ENCODE results near the gene ADGRL2. TPM values are rescaled to one million over a fixed set of nuclear protein-coding genes. Genes with fewer than 3 reads are reported as not detected.

The ADGRL2 gene
- total and polyA plus RNA-seq, 2 of the 4 experiments (the other 2 are of a cell fraction): 17.0 to 42.7 TPM

- H3K23ac ChIP-seq (ENCODE audit: low read depth, low read length): no peak overlapping the region
Observed at GRCh38 chr1:81880781-81881180, 80.0 kb downstream of the ADGRL2 start.

More at GRCh38 chr1:81880781-81881180, 80.0 kb downstream of the ADGRL2 start:
- peaks cover 2% of the 10 kb centered on the region; the same call in 1 of the 2 replicates for H3K4me1 ChIP-seq (ENCODE audit: control insufficient read depth, insufficient read depth, low read length)
- no peak overlapping the region for H2AFZ ChIP-seq (replicated peaks; ENCODE audit: low read length, poor library complexity)
- ChIA-PET CTCF (no interaction called here), POLR2A (ENCODE audit: unreplicated experiment) (no interaction called here)
- H3K4me3 ChIP-seq (ENCODE audit: insufficient read depth, low read depth, low read length): no peak overlapping the region
- no peaks in the 10 kb centered on the region for H3K9me3 ChIP-seq (ENCODE audit: control insufficient read depth, insufficient read depth, low read length)
- H2BK5ac ChIP-seq (ENCODE audit: low read depth, low read length, poor library complexity, severe bottlenecking): no peak overlapping the region
- no peaks in the 10 kb centered on the region for H4K20me1 ChIP-seq (ENCODE audit: insufficient read depth, low read length)
- H3K4me2 ChIP-seq (ENCODE audit: low read depth, low read length): no peak overlapping the region
- no peak overlapping the region for H2BK15ac ChIP-seq (ENCODE audit: low read depth, low read length)
- H3K9me1 ChIP-seq (ENCODE audit: insufficient read depth, low read length): no peaks in the 10 kb centered on the region
- intact Hi-C loops (cut with micrococcal nuclease) (no loop called here), in situ Hi-C loops (cut with MboI; ENCODE audit: low sequenced_read_pairs) (no loop called here), dilution Hi-C loops (cut with HindIII; ENCODE audit: low sequenced_read_pairs, unreplicated experiment) (no loop called here)
- H4K8ac ChIP-seq (ENCODE audit: low read depth in 2 of 2, low read length in 2 of 2): no peak overlapping the region
- ATAC-seq (ENCODE audit: low read depth): 0 out of 2 replicates have a peak, but pooled peaks have one; percentile 24
- peak overlapping the region; percentile 71; the same call in 1 of the 2 replicates for H3K14ac ChIP-seq (replicated peaks; ENCODE audit: low read depth, low read length)
- BruUV-seq (replicated peaks): no TSS peak
- peak; percentile 7 for DNase-seq
- TF ChIP-seq CEBPB (IDR thresholded peaks at IDR 0.05; ENCODE audit: low read depth, low read length) (peak; percentile 33; the same call in 1 of the 2 replicates), CHD1 (IDR thresholded peaks at IDR 0.05; ENCODE audit: low read depth, low read length) (no peak)
- no peak overlapping the region for H3K27ac ChIP-seq (ENCODE audit: insufficient read depth, low read length)
- no peak overlapping the region for H3K9ac ChIP-seq (ENCODE audit: low read depth, low read length)
- no peak overlapping the region for H3K18ac ChIP-seq (ENCODE audit: low read depth, low read length)
- H2AK5ac ChIP-seq (ENCODE audit: low read depth, low read length): no peak overlapping the region
- H3K36me3 ChIP-seq (ENCODE audit: control insufficient read depth, insufficient read depth, low read length): no peaks in the 10 kb centered on the region
- H3K79me1 ChIP-seq (ENCODE audit: low read depth in 1 of 2, low read length in 2 of 2): no peaks in the 10 kb centered on the region
- no peak overlapping the region for H3K56ac ChIP-seq (ENCODE audit: extremely low read depth, insufficient read depth, low read length)
- no peaks in the 10 kb centered on the region for H3K27me3 ChIP-seq (ENCODE audit: control insufficient read depth, insufficient read depth, low read length)
- no peak overlapping the region for H2BK120ac ChIP-seq (ENCODE audit: low read depth, low read length)
- no peak overlapping the region for H4K91ac ChIP-seq (ENCODE audit: insufficient read depth, low read depth, low read length)
- WGBS, 2 experiments (ENCODE audit: extremely low coverage in 2 of 2, insufficient read length in 1 of 2): no CpG with 5 or more reads among the region's 1 CpG
- no peak overlapping the region for H2BK20ac ChIP-seq (ENCODE audit: low read depth, low read length)
- no peak overlapping the region for H3K4ac ChIP-seq (ENCODE audit: low read depth, low read length)
- H4K5ac ChIP-seq (ENCODE audit: low read depth, low read length): no peak overlapping the region
- no peak overlapping the region for H2AK9ac ChIP-seq (replicated peaks; ENCODE audit: low read depth, low read length, poor library complexity)

Measured in IMR-90 (cell line).